GM19468 (cell line): ENCODE measurements around the gene MRC2.
"Not testable (repeated sequence)": the region's sequence is repeated elsewhere in the genome, so short reads cannot be mapped to it uniquely, and the experiment has no call there.

Experiments
- ATAC-seq: cut with Tn5 transposase; IDR thresholded peaks from one replicate; pipeline ENCODE4 v1.9.1; 2021; ENCODE audit warnings: mild to moderate bottlenecking, moderate library complexity, moderate number of reproducible peaks; ENCODE audit not compliant: unreplicated experiment; ENCODE audit errors: extremely low read depth

Gene MRC2

GRCh38 chr17:62627219-62627903, at the start of gene MRC2:
Gene MRC2 (plus strand): TSS chr17:62627670. CDS start chr17:62627803, 133 bp downstream.
- no peak for ATAC-seq

GRCh38 chr17:62578757-62579487, 48.5 kb upstream of the MRC2 start:
- no peak for ATAC-seq

- no peak for ATAC-seq
Measured at GRCh38 chr17:62580947-62581346, 46.5 kb upstream of the MRC2 start.

- no peak for ATAC-seq
Measured at GRCh38 chr17:62581764-62582163, 45.7 kb upstream of the MRC2 start.

- no peak for ATAC-seq
Measured at GRCh38 chr17:62587554-62587953, 39.9 kb upstream of the MRC2 start.

- no peak for ATAC-seq
Measured at GRCh38 chr17:62588109-62588508, 39.4 kb upstream of the MRC2 start.

- no peak for ATAC-seq
Measured at GRCh38 chr17:62591333-62591732, 36.1 kb upstream of the MRC2 start.

GRCh38 chr17:62591822-62592221, 35.6 kb upstream of the MRC2 start:
- ATAC-seq: not testable (repeated sequence)

- ATAC-seq: no peak
Measured at GRCh38 chr17:62592341-62593099, 35.0 kb upstream of the MRC2 start.

GRCh38 chr17:62595484-62595883, 32.0 kb upstream of the MRC2 start:
- no peak for ATAC-seq

GRCh38 chr17:62596662-62597061, 30.8 kb upstream of the MRC2 start:
- ATAC-seq: no peak

GRCh38 chr17:62597150-62597549, 30.3 kb upstream of the MRC2 start:
- no peak for ATAC-seq

- ATAC-seq: no peak
Measured at GRCh38 chr17:62597920-62598319, 29.6 kb upstream of the MRC2 start.

- no peak for ATAC-seq
Measured at GRCh38 chr17:62599964-62600657, 27.4 kb upstream of the MRC2 start.

GRCh38 chr17:62600805-62601204, 26.7 kb upstream of the MRC2 start:
- ATAC-seq: no peak

GRCh38 chr17:62601471-62601870, 26.0 kb upstream of the MRC2 start:
- no peak for ATAC-seq

GRCh38 chr17:62603783-62604182, 23.7 kb upstream of the MRC2 start:
- not testable (repeated sequence) for ATAC-seq

GRCh38 chr17:62605588-62605987, 21.9 kb upstream of the MRC2 start:
- no peak for ATAC-seq

GRCh38 chr17:62611292-62611691, 16.2 kb upstream of the MRC2 start:
- no peak for ATAC-seq

- no peak for ATAC-seq
Measured at GRCh38 chr17:62611728-62612127, 15.7 kb upstream of the MRC2 start.
